GM23338 (cell line): ENCODE measurements around the gene DTNBP1. TPM values are rescaled to one million over a fixed set of nuclear protein-coding genes. Genes with fewer than 3 reads are reported as not detected.
"Not testable (repeated sequence)": the region's sequence is repeated elsewhere in the genome, so short reads cannot be mapped to it uniquely, and the experiment has no call there.

Experiments
- ATAC-seq: fragments of 200-7000 bp; cut with Tn5 transposase; 3 replicates; pipeline ENCODE4 v1.9.1; 2020
- DNase-seq: peaks from one replicate; pipeline ENCODE4 v3.0.0-alpha.2; 2015; ENCODE audit warnings: low spot score
- H2AFZ ChIP-seq: fragments of 200-600 bp; sonication (generic); 2 replicates; pipeline ENCODE4 v1.8.0; 2016; ENCODE audit warnings: antibody characterized with exemption, mild to moderate bottlenecking, moderate library complexity
- H3F3A ChIP-seq: fragments of 200-600 bp; sonication (generic); replicated peaks from 2 replicates; pipeline ENCODE4 v1.8.0; 2017; ENCODE audit warnings: antibody characterized with exemption, mixed run types, low read depth
- H3K27ac ChIP-seq: fragments of 200-600 bp; sonication (generic); 2 replicates; pipeline ENCODE4 v1.6.1; 2016; ENCODE audit warnings: low read depth
- H3K27me3 ChIP-seq: fragments of 200-600 bp; sonication (generic); 2 replicates; pipeline ENCODE4 v1.8.0; 2016; ENCODE audit warnings: mild to moderate bottlenecking, mixed run types, moderate library complexity; ENCODE audit not compliant: insufficient read depth
- H3K36me3 ChIP-seq: fragments of 200-600 bp; sonication (generic); 2 replicates; pipeline ENCODE4 v1.8.0; 2016; ENCODE audit warnings: mild to moderate bottlenecking; ENCODE audit not compliant: insufficient read depth
- H3K4me1 ChIP-seq: fragments of 200-600 bp; sonication (generic); 2 replicates; pipeline ENCODE4 v1.8.0; 2016; ENCODE audit warnings: mild to moderate bottlenecking, moderate library complexity; ENCODE audit not compliant: insufficient read depth
- H3K4me2 ChIP-seq: fragments of 200-600 bp; sonication (generic); 2 replicates; pipeline ENCODE4 v1.7.1; 2017; ENCODE audit warnings: mixed run types
- H3K4me3 ChIP-seq: fragments of 200-600 bp; sonication (generic); 2 replicates; pipeline ENCODE4 v1.6.1; 2016; ENCODE audit warnings: mixed run types
- H3K79me2 ChIP-seq: fragments of 200-600 bp; sonication (generic); replicated peaks from 2 replicates; pipeline ENCODE4 v1.8.0; 2017; ENCODE audit warnings: mild to moderate bottlenecking; ENCODE audit not compliant: insufficient read depth
- H3K9me2 ChIP-seq: fragments of 200-600 bp; sonication (generic); 2 replicates; pipeline ENCODE4 v1.8.0; 2017; ENCODE audit not compliant: insufficient read depth
- H4K20me1 ChIP-seq: fragments of 200-600 bp; sonication (generic); replicated peaks from 2 replicates; pipeline ENCODE4 v1.8.0; 2017; ENCODE audit warnings: mild to moderate bottlenecking; ENCODE audit not compliant: insufficient read depth
- H3K27ac Mint-ChIP-seq: 2 replicates; pipeline ENCODE4 v1.8.0; 2020; ENCODE audit warnings: inconsistent platforms, mild to moderate bottlenecking, moderate library complexity, mixed read lengths
- H3K27me3 Mint-ChIP-seq: 3 replicates; pipeline ENCODE4 v1.8.0; 2022; ENCODE audit warnings: low read depth, mild to moderate bottlenecking, moderate library complexity, mixed read lengths, inconsistent platforms; ENCODE audit not compliant: insufficient read depth, poor library complexity
- H3K36me3 Mint-ChIP-seq: 3 replicates; pipeline ENCODE4 v1.8.0; 2021; ENCODE audit warnings: low read depth, mild to moderate bottlenecking, inconsistent platforms, moderate library complexity, mixed read lengths
- H3K4me1 Mint-ChIP-seq: 3 replicates; pipeline ENCODE4 v1.8.0; 2020; ENCODE audit warnings: mild to moderate bottlenecking, inconsistent platforms, mixed read lengths
- H3K4me3 Mint-ChIP-seq: 3 replicates; pipeline ENCODE4 v1.8.0; 2021; ENCODE audit warnings: moderate library complexity, mild to moderate bottlenecking, inconsistent platforms, mixed read lengths
- H3K9me3 Mint-ChIP-seq: 3 replicates; pipeline ENCODE4 v1.8.0; 2020; ENCODE audit warnings: moderate library complexity, mild to moderate bottlenecking, inconsistent platforms, mixed read lengths
- ETS1 ChIP-seq: IDR thresholded peaks from 2 replicates; pipeline ENCODE4 v1.6.1; 2016; ENCODE audit warnings: antibody characterized with exemption
- EZH2phosphoT487 ChIP-seq: fragments of 200-600 bp; sonication (generic); IDR thresholded peaks from one replicate; pipeline ENCODE4 v1.8.1; 2018; ENCODE audit warnings: antibody characterized with exemption; ENCODE audit not compliant: unreplicated experiment
- JUNB ChIP-seq: IDR thresholded peaks from one replicate; pipeline ENCODE4 v1.6.1; 2016; ENCODE audit warnings: antibody characterized with exemption; ENCODE audit not compliant: unreplicated experiment
- POLR2AphosphoS5 ChIP-seq: IDR thresholded peaks from 2 replicates; pipeline ENCODE4 v1.6.1; 2016; ENCODE audit warnings: antibody characterized with exemption, low read depth
- REST ChIP-seq: IDR thresholded peaks from one replicate; pipeline ENCODE4 v1.6.1; 2018; ENCODE audit warnings: antibody characterized with exemption; ENCODE audit not compliant: unreplicated experiment
- ZNF462 ChIP-seq: fragments of 250-450 bp; sonication (Bioruptor Pico); IDR thresholded peaks from 2 replicates; pipeline ENCODE4 v1.5.0; 2020; ENCODE audit warnings: mild to moderate bottlenecking, moderate library complexity
- polyA plus RNA-seq: library from polyadenylated mRNA; unstranded; fragments of >200 nt; fragmentation: Nextera tagmentation; extraction: Ambion mirVana; gene quantifications from 2 replicates; pipeline ENCODE4 v1.2.1, GENCODE V29; 2016
- total RNA-seq: library from RNA; depleted of rRNA; stranded (reverse); fragments of >200 nt; shearing (Covaris generic); gene quantifications from 2 replicates; pipeline ENCODE4 v1.2.3, GENCODE V29; 2014

DTNBP1 gene
- total and polyA plus RNA-seq, 2 experiments from 2014 or later: 12.1 to 20.1 TPM

- Mint-ChIP-seq H3K36me3 (no peaks in the 10 kb centered on the region), H3K27ac (no peak overlapping the region), H3K4me1 (peaks cover 8% of the 10 kb centered on the region), H3K27me3 (no peaks in the 10 kb centered on the region), H3K4me3 (no peak overlapping the region), H3K9me3 (no peaks in the 10 kb centered on the region)
- no peak overlapping the region for H3K4me3 ChIP-seq
- 0 out of 2 replicates have a peak, but pooled peaks cover 4% of the 10 kb centered on the region for H4K20me1 ChIP-seq
- DNase-seq (no peak), ATAC-seq (no peak)
- H3K4me2 ChIP-seq: no peak overlapping the region
- TF ChIP-seq REST (no peak), ETS1 (no peak), EZH2phosphoT487 (no peak)
- H3K79me2 ChIP-seq: 0 out of 2 replicates have a peak, but pooled peaks cover 1% of the 10 kb centered on the region
- H3K36me3 ChIP-seq: no peaks in the 10 kb centered on the region
- H3F3A ChIP-seq: no peaks in the 10 kb centered on the region
- H3K27ac ChIP-seq: no peak overlapping the region
- H3K9me2 ChIP-seq: no peaks in the 10 kb centered on the region
- peaks cover 11% of the 10 kb centered on the region for H3K4me1 ChIP-seq
- no peak overlapping the region for H2AFZ ChIP-seq
- H3K27me3 ChIP-seq: no peaks in the 10 kb centered on the region
These were observed 9.2 kb downstream of the DTNBP1 start for GRCh38 chr6:15653581-15653980.

DNA sequence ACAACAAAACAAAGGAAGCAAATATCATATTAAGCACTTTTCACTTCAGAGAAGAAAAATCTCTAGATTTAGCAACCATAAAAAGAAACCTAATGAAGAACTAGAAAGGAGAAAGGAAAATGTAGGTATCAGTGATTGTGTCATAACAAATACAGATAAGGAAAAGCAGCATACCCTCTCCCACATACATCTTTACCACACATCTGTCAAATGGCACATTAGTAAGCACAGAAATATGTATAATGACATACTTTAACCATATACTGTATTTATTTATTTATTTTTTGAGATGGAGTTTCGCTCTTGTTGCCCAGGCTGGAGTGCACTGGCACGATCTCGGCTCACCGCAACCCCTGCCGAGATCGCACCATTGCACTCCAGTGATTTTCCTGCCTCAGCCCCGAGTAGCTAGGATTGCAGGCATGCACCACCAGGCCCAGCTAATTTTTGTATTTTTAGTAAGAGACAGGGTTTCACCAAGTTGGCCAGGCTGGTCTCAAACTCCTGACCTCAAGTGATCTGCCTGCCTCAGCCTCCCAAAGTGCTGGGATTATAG is 12.7 kb downstream of the DTNBP1 start:
- H2AFZ ChIP-seq, H3K9me3 Mint-ChIP-seq, H3K4me1 Mint-ChIP-seq, H3K4me3 Mint-ChIP-seq, H3K27me3 Mint-ChIP-seq, DNase-seq, H3K4me1 ChIP-seq, H3K36me3 Mint-ChIP-seq, H4K20me1 ChIP-seq, H3K36me3 ChIP-seq, H3K27ac ChIP-seq, H3K4me2 ChIP-seq, H3K9me2 ChIP-seq, H3K27ac Mint-ChIP-seq, ATAC-seq, H3K4me3 ChIP-seq, H3K27me3 ChIP-seq, H3K79me2 ChIP-seq, H3F3A ChIP-seq: not testable (repeated sequence)

- Histone ChIP-seq H3K9me2 (no peaks in the 10 kb centered on the region), H3K79me2 (0 out of 2 replicates have a peak, but pooled peaks cover 7% of the 10 kb centered on the region), H2AFZ (no peak overlapping the region), H3K4me3 (no peak overlapping the region), H3F3A (no peaks in the 10 kb centered on the region), H3K27ac (no peak overlapping the region), H3K36me3 (no peaks in the 10 kb centered on the region), H4K20me1 (no peaks in the 10 kb centered on the region), H3K4me1 (no peaks in the 10 kb centered on the region), H3K27me3 (no peaks in the 10 kb centered on the region), H3K4me2 (no peak overlapping the region)
- Mint-ChIP-seq H3K36me3 (peaks cover 9% of the 10 kb centered on the region), H3K27me3 (peaks cover 3% of the 10 kb centered on the region), H3K4me1 (no peaks in the 10 kb centered on the region; the same call in 2 of the 3 replicates), H3K9me3 (peaks cover 4% of the 10 kb centered on the region), H3K4me3 (no peak overlapping the region), H3K27ac (no peak overlapping the region)
- TF ChIP-seq JUNB (no peak), POLR2AphosphoS5 (no peak), ZNF462 (CRISPR knock-in tag) (no peak)
- ATAC-seq (no peak), DNase-seq (no peak)
These were observed 17.9 kb downstream of the DTNBP1 start for GRCh38 chr6:15644904-15645303.
